ENCODE results near the gene KCNG2. TPM values are rescaled to one million over a fixed set of nuclear protein-coding genes. Genes with fewer than 3 reads are reported as not detected.

The KCNG2 gene
- total RNA-seq, 2 experiments from 2014 or later = not detected

DNA sequence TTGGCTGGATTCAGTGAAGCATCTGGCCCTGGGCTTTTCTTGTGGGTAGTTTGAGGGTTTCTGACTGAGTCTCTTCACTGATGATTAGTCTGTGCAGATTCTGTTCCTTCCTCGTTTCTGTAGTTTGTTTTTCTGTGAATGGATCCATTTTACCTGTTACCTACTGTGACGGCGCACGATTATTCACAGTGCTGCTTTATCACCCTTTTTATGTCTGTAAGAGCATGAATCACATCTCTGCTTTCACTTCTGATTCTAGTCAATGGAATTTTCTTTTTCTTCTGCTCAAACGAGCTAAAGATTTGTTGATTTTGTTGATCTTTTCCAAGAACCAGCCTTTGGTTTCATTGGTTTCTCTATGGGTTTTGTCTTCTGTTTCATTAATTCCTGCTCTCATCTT, 92.9 kb downstream of the KCNG2 start:
- POLR2A ChIA-PET = no interaction called here
- Mint-ChIP-seq H3K36me3 (peaks cover 2% of the 10 kb centered on the region), H3K27me3 (no peaks in the 10 kb centered on the region), H3K9me3 (peaks cover 33% of the 10 kb centered on the region), H3K27ac (no peak overlapping the region), H3K4me1 (peaks cover 2% of the 10 kb centered on the region), H3K4me3 (no peak overlapping the region)
- DNase-seq = no peak
- no peak for ATAC-seq (ENCODE audit: low read depth)

DNA sequence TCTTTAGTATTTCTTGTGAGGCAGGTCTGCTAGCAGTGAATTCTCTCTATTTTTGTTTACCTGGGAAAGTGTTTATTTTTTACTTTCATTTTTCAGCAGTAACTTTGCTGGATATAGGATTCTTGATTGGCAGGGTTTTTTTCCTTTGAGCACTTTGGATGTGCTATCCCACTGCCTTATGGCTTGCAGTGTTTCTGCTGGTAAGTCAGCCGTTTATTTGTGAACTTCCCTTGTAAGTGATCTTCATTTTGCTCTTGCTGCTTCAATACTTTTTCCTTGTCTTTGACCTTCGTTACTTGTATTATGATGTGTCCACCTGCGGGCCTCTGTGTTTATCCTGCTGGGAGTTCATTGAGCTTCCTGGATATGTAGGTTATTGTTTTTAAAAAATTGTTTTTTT, 99.0 kb downstream of the KCNG2 start:
- Mint-ChIP-seq H3K4me3 (no peak overlapping the region), H3K27me3 (peaks cover 3% of the 10 kb centered on the region), H3K27ac (no peak overlapping the region), H3K36me3 (peaks cover 9% of the 10 kb centered on the region), H3K4me1 (no peaks in the 10 kb centered on the region), H3K9me3 (peaks cover 42% of the 10 kb centered on the region)
- DNase-seq = no peak
- POLR2A ChIA-PET = no interaction called here
- no peak for ATAC-seq (ENCODE audit: low read depth)

DNA sequence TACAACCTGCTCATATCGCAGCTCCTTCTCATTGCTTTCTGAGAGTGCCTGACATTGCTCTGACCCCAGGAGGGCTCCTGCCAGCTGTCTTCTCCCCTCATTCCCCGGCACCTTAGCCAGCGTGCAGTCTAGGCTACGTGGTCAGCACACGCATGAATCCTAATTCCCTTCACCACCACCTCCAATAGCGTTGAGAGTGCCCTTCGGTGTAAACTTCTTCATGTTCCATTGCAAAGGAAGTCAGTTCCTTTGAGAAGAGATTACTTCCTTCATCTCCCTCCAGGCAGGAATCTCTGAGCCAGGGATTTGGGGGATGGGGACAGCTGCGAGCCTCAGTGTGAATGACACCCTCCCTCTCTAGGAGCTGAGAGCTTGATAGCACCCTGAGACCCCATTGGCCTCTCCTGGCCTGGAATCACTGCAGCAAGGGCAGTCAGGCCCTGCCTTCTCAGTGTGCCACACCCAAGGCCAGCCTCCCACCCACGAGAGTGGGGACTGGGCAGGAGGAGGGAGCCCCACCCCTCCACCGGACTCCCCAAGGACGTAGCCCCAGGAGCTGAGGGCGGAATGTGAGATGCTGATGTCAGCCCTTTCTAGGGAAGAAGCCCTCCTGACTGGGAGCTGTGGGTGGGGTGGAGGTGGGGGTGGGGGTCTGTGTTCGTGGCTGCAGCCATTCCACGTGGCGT, 100.3 kb downstream of the KCNG2 start:
- H3K27ac Mint-ChIP-seq = no peak overlapping the region
- H3K36me3 Mint-ChIP-seq = peaks cover 13% of the 10 kb centered on the region
- peaks cover 3% of the 10 kb centered on the region for H3K27me3 Mint-ChIP-seq
- DNase-seq = peak; percentile 26
- H3K9me3 Mint-ChIP-seq = peaks cover 35% of the 10 kb centered on the region
- no peaks in the 10 kb centered on the region for H3K4me1 Mint-ChIP-seq
- ATAC-seq (ENCODE audit: low read depth) = no peak
- POLR2A ChIA-PET = interaction anchor here (0.9 kb wide), 1 partner anchor 42 kb away, joined by 3 read pairs; no protein-coding TSS in a partner anchor
- H3K4me3 Mint-ChIP-seq = no peak overlapping the region

DNA sequence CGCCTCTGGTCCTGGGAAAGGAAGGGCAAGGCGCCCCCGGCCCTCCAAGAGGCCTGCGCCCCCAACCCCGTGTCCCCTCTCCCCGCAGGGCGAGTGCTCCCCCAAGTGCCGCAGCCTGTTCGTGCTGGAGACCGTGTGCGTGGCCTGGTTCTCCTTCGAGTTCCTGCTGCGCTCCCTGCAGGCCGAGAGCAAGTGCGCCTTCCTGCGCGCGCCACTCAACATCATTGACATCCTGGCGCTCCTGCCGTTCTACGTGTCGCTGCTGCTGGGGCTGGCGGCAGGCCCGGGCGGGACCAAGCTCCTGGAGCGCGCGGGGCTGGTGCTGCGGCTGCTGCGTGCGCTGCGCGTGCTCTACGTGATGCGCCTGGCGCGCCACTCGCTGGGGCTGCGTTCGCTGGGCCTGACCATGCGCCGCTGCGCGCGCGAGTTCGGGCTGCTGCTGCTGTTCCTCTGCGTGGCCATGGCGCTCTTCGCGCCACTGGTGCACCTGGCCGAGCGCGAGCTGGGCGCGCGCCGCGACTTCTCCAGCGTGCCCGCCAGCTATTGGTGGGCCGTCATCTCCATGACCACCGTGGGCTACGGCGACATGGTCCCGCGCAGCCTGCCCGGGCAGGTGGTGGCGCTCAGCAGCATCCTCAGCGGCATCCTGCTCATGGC, 101.3 kb downstream of the KCNG2 start:
- POLR2A ChIA-PET = interaction anchor here (0.9 kb wide), 1 partner anchor 41 kb away, joined by 3 read pairs; no protein-coding TSS in a partner anchor
- Mint-ChIP-seq H3K36me3 (peaks cover 13% of the 10 kb centered on the region), H3K27me3 (peaks cover 3% of the 10 kb centered on the region), H3K4me1 (no peaks in the 10 kb centered on the region), H3K27ac (no peak overlapping the region), H3K4me3 (no peak overlapping the region), H3K9me3 (peaks cover 26% of the 10 kb centered on the region)
- peak; percentile 17 for DNase-seq
- ATAC-seq (ENCODE audit: low read depth) = no peak

DNA sequence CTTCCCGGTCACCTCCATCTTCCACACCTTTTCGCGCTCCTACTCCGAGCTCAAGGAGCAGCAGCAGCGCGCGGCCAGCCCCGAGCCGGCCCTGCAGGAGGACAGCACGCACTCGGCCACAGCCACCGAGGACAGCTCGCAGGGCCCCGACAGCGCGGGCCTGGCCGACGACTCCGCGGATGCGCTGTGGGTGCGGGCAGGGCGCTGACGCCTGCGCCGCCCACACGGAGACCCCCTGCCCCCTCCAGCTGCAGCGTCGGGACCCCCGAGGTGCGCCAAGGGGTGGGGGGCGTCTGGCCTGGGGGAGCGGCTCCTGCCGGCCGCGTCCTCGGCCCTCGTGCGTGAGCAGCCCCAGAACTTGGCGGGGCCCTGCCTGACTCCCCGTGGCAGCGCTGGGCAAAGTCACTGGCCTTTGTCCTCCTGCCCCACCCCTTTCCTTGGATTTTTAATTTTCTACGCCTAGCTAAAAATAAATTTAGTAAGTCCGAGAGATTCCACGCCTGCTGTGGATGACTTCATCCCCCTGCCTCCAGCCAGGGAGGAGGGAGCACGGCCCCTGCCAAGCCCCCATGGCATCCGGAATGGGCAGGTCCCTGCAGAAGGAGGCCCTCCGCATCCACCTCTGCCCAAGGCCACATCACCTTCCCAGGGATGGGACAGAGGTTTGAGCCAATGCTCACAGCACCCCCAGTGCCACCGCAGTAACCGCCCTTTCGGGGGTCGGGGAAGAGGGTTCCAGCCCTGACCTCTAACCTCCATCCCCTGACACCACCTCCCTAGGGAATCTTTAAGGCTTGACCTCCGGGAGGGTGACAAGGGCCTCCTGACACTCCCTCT, 102.1 kb downstream of the KCNG2 start:
- Mint-ChIP-seq H3K27ac (no peak overlapping the region), H3K4me3 (no peak overlapping the region), H3K9me3 (peaks cover 22% of the 10 kb centered on the region), H3K4me1 (no peaks in the 10 kb centered on the region), H3K27me3 (peaks cover 3% of the 10 kb centered on the region), H3K36me3 (peaks cover 13% of the 10 kb centered on the region)
- DNase-seq = no peak
- POLR2A ChIA-PET = no interaction called here
- no peak for ATAC-seq (ENCODE audit: low read depth)

DNA sequence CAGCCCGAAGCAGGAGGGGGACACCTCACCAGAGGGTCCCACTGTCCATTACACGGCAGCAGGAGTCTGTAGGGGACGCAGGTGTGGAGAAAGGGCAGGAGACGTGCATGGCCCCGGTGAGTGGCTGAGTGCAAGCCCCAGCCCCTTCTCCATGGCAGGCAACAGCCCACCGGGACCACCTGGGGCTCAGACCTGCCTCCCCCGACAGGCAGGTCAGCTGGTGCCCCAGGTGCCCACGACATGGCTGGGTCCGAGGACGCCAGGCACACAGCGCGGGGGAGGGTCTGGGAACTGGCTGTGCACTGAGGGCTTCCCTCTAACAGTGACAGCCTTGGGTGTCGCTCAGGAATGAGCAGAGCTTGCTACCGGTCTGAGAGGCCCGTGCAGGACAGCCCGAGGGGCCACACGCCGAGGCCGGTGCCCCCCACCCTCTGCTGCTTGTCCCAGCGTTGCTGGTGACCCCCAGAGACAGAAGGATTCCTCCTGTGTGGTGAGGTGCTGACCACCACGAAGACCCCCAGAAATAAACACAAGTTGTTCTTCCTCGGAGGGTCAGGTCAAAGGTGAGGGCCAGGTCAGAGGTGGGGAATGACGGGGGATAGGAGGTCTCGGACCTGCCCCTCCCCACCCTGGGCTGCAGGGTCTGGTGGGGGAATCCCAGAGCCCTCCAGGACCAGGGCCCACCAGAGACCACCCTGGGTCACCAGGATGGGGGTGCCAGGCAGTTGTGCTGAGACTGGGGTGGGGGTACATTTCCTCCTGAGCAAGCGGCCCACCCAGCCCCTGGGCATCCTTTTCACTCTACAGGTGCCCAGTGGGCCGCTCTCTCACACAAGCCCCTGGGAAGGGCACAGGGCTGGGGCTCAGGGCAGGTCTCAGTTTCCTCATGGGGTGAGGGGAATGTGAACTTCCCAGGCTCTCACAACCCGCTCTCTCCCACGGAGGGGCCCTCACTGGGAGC, 103.2 kb downstream of the KCNG2 start:
- POLR2A ChIA-PET = no interaction called here
- Mint-ChIP-seq H3K4me3 (no peak overlapping the region), H3K36me3 (peaks cover 12% of the 10 kb centered on the region), H3K27me3 (peaks cover 3% of the 10 kb centered on the region), H3K9me3 (peaks cover 13% of the 10 kb centered on the region), H3K27ac (no peak overlapping the region), H3K4me1 (peaks cover under 1% of the 10 kb centered on the region)
- no peak for DNase-seq
- no peak for ATAC-seq (ENCODE audit: low read depth)

DNA sequence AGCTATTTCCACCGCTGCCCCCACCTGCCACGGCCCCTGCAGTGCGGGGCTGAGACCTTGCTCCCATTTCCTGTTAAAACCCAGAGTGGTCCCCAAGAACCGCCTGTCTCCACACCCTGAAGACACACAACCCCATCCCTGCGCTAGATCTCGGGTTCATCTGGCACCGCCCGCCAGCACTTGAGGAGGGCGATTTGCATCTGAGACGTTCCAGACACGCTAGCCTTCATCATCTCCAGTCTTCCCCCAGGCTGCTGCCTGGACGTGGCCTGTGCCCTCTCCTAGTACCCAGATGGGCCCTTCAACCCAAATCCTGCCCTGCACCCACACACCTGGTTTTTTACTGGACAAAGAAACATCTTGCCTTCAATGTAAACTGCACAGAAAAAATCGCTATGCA, 103.9 kb downstream of the KCNG2 start:
- no peak for DNase-seq
- Mint-ChIP-seq H3K36me3 (peaks cover 12% of the 10 kb centered on the region), H3K27ac (no peak overlapping the region), H3K27me3 (peaks cover 3% of the 10 kb centered on the region), H3K9me3 (peaks cover 9% of the 10 kb centered on the region), H3K4me1 (peaks cover 4% of the 10 kb centered on the region), H3K4me3 (no peak overlapping the region)
- POLR2A ChIA-PET = no interaction called here
- no peak for ATAC-seq (ENCODE audit: low read depth)

DNA sequence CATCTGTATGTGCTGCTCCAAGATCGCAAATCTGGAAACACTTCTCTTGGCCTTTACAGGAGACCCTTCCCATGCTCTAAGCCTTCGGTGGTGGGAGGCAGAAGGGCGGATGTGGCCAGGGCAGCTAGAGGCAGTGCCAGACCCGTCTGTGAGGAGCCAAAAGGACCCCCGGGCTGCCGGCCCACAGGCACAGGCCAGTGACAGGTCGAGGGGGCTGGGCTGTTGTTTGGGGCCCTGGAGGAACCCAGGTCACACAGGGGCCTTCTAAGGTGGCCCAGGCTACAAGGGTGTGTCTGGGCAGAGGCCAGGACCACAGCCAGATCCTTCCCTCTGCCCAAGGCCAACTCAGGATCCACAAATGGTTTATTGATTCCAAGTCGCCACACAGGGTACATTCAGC, 104.3 kb downstream of the KCNG2 start:
- Mint-ChIP-seq H3K4me3 (no peak overlapping the region), H3K9me3 (peaks cover 8% of the 10 kb centered on the region), H3K36me3 (peaks cover 12% of the 10 kb centered on the region), H3K27me3 (peaks cover under 1% of the 10 kb centered on the region), H3K4me1 (peaks cover 4% of the 10 kb centered on the region), H3K27ac (no peak overlapping the region)
- POLR2A ChIA-PET = no interaction called here
- DNase-seq (peak; percentile 30), ATAC-seq (ENCODE audit: low read depth) (no peak)

DNA sequence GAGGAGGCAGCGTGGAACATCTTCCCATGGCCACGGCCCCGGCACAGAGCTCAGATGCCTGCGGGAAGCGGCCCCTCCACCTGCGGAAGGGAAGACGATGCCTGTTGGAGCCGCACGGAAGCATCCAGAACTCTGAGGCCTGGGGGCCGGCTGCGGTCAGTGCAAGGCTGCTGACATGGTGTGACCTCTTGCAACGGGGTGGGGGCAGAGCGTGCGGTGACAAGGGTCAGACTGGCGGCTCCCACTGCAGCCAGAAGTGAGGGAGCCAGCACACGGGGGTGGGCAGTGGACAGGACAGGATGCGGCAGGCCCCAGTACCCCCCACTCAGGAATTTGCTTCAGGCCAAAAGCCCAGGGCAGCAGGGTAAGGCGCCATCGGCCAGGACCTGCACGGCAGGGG, 104.9 kb downstream of the KCNG2 start:
- H3K36me3 Mint-ChIP-seq = peaks cover 12% of the 10 kb centered on the region
- POLR2A ChIA-PET = no interaction called here
- no peaks in the 10 kb centered on the region for H3K27me3 Mint-ChIP-seq
- no peak for DNase-seq
- H3K4me1 Mint-ChIP-seq = peaks cover 4% of the 10 kb centered on the region
- H3K27ac Mint-ChIP-seq = no peak overlapping the region
- no peak for ATAC-seq (ENCODE audit: low read depth)
- H3K4me3 Mint-ChIP-seq = no peak overlapping the region
- peaks cover 5% of the 10 kb centered on the region for H3K9me3 Mint-ChIP-seq

DNA sequence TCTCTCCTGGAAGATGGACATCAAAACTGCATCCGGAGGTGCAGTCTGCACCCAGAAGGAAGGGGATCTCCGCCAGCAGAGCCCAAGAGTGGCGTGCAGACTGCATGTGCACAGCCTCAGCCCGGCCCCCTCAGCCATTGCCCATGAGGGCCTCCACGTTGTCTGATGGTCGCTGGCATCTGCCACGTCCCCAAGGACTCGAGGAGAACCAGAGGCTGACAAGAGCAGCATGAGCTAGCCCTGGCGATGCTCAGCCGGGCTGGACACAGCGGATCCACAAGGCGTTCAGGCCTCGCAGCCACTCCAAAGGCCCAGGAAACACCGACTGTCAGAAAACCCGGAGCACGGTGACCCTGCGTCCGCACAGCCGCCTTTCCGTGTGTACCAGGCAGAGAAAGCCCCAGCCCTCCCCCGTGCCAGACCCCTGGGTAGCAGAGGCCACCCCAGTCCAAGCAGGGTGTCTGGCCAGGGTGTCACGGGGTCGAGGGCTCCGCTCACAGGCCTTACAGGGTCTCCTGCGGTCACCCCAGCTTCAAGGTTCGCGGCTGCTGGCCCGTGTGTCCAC, 105.4 kb downstream of the KCNG2 start:
- Mint-ChIP-seq H3K36me3 (peaks cover 15% of the 10 kb centered on the region), H3K4me3 (no peak overlapping the region), H3K27ac (no peak overlapping the region), H3K9me3 (no peaks in the 10 kb centered on the region), H3K27me3 (no peaks in the 10 kb centered on the region), H3K4me1 (peaks cover 4% of the 10 kb centered on the region)
- ATAC-seq (ENCODE audit: low read depth) = no peak
- POLR2A ChIA-PET = no interaction called here
- DNase-seq = no peak

DNA sequence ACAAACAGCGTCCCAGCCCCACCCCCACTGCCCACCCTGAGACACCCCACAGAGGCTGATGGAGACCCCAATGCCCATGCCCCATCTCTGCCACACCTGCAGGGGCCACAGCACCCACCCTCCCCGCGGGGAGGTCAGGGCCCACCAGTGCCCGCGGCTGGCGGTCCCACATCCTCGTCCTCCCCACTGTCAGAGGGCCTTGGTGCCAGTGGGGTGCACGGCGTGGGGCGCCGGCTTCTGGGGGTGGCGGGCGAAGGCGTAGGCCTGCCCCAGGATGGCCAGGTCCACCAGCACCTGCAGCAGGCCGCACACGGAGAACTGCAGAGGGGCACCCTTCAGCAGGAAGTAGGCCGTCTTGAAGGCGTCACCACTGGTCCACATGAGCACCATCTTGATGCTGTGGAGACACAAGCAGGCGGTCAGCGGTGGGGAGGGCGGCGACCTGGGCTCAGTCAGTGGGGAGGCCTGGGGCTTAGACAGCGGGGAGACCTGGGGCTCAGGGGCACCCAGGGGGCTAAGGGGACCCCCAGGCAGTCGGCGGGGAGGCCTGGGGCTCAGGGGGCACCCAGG, 106.1 kb downstream of the KCNG2 start:
- POLR2A ChIA-PET = no interaction called here
- Mint-ChIP-seq H3K9me3 (peaks cover 1% of the 10 kb centered on the region), H3K36me3 (peaks cover 20% of the 10 kb centered on the region), H3K4me3 (no peak overlapping the region), H3K27me3 (no peaks in the 10 kb centered on the region), H3K27ac (no peak overlapping the region), H3K4me1 (peaks cover 4% of the 10 kb centered on the region)
- ATAC-seq (ENCODE audit: low read depth) (no peak), DNase-seq (no peak)

DNA sequence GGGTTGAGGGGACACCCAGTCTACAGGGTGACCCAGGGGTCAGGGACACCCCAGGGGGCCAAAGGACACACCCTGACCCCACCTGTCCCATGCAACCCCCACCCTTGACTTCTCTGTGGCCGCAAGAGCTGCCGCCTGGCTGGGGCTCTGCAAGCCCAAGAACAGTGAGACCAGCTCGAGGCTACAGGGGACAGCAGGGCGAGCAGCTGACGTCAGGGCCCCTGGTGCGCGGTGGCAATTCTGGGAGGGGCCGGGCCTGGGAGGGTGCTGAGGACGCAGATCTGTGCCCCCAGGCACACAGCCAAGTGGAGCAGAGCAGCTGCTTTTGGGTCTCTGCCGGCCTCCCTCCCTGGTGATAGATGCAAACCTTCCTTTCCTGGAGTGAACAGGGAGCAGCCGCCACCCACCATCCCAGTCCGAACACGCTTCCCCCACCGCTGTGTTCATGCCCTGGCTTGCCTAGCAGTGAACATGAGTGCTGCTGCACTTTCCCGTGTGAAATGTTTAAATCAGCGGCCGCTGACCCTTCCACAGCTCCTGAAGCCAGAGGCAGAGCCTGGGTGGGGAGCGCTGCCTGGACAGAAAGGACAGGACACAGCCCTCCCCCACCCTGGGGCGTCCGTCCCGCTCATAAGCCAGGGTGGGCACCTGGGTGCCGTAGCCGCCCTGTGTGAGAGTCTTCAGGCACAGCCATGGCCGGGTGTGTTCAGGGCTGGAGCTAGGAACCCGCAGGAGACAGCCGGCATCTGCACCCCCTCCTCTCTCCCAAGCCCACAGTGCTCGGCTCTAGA, 106.8 kb downstream of the KCNG2 start:
- H3K9me3 Mint-ChIP-seq = peaks cover 6% of the 10 kb centered on the region
- H3K36me3 Mint-ChIP-seq = peaks cover 27% of the 10 kb centered on the region
- H3K4me1 Mint-ChIP-seq = peaks cover 4% of the 10 kb centered on the region
- POLR2A ChIA-PET = no interaction called here
- no peaks in the 10 kb centered on the region for H3K27me3 Mint-ChIP-seq
- no peak overlapping the region for H3K27ac Mint-ChIP-seq
- no peak for ATAC-seq (ENCODE audit: low read depth)
- DNase-seq = no peak
- H3K4me3 Mint-ChIP-seq = no peak overlapping the region

Data from activated naive CD8-positive, alpha-beta T cell treated with anti-CD3 and anti-CD28 coated beads, Interleukin-2, amount 10 ng/mL, durations not matched to agents 7 days and 5 days (primary cell).